Kidney glomerular epithelial cell (primary cell): ENCODE results near the gene IPO9.
"Not testable (repeated sequence)": the region's sequence is repeated elsewhere in the genome, so short reads cannot be mapped to it uniquely, and the experiment has no call there.

ENCODE experiments used
- DNase-seq: peaks from one replicate; lab custom pipeline; 2025; lab: John Stamatoyannopoulos, UW

Gene IPO9

GRCh38 chr1:201888282-201889089, 59.5 kb downstream of the IPO9 start, which contains the start of gene SHISA4:
TSS of gene SHISA4 (plus strand) at chr1:201888898. CDS start at chr1:201888995, 97 bp downstream.
- peak; percentile 60 for DNase-seq

DNA sequence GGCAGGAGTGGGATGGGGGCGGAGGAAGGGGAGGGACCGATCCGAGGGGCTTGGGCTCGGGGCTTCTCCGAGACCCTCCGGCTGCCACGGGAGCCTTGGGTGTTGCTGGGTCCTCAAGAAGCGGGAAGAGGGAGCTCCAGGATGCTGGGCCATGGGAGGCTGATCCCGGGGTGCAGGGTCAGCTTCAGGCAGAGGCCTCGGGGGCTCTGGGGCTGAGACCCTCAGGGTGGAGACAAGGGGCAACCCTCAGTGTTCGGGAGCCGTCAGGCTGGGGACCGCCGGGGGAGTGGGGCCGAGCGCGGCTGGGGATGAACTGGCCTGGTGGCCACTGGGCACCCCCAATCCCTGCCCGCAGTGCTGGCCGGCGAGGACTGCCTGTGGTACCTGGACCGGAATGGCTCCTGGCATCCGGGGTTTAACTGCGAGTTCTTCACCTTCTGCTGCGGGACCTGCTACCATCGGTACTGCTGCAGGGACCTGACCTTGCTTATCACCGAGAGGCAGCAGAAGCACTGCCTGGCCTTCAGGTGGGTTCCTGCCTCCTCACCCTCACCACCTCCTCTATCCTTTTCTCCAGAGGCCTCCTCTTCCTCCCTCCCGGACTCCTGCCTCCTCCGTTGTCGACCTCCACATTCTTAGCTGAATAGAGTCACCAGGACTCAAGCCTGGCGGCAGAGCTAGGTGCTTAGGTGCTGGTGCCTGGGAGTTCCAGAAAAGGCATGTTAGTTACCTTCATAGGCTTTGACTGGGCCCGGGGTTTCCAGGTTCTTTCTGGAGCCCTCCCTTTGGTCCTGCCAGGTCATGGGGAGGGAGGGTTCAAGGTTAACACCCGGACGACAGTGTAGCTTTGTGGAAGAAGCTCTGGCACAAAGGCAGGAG, 60.4 kb downstream of the IPO9 start:
- DNase-seq: no peak

- no peak for DNase-seq
Measured at GRCh38 chr1:201890223-201890622, 61.3 kb downstream of the IPO9 start.

DNA sequence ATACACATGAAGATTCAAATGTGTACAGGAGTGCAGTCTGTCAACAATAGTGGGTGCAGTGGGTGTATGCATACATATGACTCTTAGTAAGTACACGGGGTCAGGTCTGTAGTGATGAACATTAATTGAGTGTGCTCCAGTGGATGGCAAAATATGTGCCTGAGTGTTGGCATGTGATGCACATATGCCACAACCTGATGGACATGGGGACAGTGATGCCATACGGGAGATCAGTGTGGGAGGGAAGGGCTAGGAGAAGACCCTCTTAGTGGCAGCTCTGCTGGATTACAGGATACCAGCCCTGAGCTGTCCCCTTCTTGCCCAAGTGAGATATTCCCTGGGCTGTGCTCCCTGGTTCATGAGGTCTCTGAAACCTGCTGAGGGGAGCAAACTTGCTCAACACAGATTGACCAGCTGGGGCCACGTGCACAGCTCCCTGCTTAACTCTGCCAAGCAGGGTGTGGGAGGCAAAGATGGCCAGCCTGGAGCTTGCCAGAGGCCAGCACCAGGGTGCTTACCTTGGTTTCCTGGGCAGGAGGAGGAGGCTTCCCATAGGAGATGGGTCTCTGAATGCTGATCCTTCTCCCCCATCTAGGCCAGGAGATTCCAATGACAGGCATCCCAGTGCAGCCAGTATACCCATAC, 62.0 kb downstream of the IPO9 start:
- DNase-seq: no peak

DNA sequence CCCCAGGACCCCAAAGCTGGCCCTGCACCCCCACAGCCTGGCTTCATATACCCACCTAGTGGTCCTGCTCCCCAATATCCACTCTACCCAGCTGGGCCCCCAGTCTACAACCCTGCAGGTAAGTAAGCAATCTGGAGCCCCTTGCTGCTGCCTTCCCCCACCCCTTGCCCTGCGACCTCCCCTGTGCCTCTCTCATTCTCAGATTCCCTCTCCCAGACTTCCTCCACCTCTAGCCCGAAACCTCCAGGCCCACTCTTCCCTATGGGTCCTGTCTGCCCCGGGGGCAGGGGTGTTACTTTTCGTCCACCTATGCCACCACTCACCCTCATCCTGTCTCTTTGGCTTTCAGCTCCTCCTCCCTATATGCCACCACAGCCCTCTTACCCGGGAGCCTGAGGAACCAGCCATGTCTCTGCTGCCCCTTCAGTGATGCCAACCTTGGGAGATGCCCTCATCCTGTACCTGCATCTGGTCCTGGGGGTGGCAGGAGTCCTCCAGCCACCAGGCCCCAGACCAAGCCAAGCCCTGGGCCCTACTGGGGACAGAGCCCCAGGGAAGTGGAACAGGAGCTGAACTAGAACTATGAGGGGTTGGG, 62.6 kb downstream of the IPO9 start:
- no peak for DNase-seq

DNA sequence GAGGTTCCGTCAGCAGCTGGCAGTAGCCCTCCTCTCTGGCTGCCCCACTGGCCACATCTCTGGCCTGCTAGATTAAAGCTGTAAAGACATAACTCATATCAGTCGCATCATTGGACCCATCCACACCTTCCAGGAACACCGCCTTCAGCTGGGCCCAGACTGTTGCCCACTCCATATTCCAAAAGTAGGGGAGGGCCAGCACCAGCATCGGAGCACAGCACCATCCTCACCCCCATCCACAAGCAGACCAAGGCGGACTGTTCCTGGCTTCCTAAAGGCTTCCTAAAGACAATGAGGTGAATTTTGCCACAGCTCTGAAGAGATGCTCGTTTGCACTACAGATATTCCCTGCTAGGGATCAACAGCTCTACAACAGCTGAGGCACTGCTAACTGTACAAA, 63.3 kb downstream of the IPO9 start:
- no peak for DNase-seq

DNA sequence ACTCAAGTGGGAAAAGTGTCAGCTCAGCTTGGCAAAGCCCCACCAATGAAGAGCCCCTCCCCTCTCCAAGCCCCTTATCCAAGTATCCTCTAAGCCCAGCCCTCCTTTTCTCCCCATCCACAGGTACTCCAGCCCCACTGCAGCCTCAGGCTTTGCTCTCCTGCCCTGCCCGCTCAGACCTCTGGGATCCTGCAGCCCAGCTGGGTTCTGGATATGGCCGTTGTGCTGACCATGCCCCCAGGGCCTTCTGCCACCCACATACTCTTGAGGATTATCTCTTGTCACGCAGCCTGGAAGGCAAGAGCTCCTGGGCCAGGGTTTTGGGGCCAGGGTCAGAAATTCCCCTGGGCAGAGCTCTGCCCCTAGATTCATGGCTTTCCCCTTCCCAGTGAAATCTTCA, 64.5 kb downstream of the IPO9 start:
- no peak for DNase-seq

GRCh38 chr1:201894343-201895119, 65.6 kb downstream of the IPO9 start:
- no peak for DNase-seq

GRCh38 chr1:201895120-201895665, 66.2 kb downstream of the IPO9 start:
- DNase-seq: no peak

DNA sequence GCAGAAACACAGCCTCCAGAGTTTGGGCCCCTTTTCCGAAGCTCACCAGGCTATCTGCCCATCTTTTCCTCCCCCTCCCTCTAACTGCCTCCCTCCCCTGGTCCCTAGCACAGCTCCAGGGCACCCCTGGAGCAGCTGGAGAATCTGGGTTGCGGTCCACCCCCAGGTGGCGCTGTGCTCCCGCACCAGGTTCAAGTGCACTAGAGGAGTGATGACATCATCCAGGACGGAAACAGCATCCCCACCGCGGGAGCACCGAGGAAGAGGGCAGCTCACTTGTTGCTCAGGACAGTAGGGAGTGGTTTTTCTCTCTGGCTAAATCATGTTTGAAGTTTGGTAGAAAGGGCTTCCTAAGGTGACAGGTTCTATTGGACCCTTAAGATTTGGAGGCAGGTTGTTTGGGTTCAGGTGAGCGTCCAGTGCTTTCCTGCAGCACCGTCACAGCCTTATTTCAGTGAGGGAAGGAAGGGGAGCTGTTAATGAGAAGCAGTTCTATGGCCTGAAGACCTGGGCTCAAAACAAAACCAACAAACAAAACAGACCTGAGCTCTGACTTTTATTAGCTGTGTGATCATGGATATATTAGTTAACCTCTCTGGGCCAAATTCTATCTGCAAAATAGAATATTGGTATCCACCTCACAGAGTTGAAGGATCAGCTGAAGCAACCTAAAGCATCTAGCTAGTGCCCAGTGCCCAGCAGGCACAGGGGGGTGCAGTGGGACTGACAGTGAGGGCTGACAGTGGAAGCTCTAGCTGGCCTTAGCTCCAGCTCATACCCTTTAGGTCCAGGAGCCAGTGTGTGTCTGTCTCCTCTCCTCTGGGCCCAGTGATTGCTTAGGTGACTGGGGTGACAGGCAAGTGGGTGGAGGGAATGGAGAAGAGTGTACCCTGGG, 67.2 kb downstream of the IPO9 start:
- DNase-seq: peak; percentile 78

GRCh38 chr1:201896951-201897391, 68.0 kb downstream of the IPO9 start:
- DNase-seq: peak; percentile 32

DNA sequence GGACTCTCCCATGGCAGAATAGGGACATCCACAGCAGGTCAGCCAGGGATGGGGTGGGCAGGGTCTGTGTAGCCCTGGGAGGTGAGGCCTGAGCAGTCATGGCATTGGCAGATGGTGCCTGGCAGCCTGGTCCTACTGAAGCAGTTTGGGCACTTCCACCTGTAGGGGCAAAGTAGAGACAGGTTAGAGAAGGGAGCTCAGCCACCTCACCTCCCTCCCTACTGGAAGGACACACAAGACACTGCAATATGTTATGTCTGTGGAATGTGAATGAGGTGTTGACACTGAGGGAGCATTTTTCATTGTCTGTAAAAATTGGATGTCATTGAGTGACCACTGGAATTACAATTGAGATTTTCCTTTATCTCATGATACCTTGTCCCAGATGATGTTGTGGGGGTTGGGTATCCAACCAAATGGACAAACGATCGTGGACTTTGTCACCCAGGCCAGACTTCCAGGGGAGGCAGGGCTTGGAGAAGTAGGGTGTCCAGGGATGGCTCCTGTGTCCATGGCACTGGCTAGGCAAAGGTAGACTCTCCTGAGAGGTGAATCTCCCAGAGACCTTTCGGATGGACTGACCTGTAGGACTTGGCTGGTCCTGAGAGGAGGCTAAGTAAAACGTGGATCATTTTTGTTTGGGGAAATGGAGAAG, 69.4 kb downstream of the IPO9 start:
- no peak for DNase-seq

DNA sequence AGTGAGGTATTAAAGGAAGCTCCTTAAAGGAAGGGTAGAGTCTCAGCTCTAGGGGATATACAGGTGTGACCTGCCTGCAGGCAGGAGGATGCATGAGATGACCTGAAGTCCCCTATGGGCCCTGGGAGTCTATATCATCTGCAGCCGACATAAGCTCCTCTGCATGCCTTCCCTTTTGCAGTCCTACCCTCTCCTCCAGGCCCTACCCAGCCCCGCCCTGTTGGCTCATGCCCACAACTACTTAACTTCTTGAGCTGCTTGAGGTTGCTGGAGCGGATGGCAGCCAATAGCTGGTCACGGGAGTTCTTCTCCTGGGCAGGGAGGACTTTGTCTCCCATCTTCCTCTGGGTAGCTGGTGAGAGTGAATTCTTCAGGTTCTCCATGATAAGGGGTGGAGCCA, 70.0 kb downstream of the IPO9 start:
- DNase-seq: no peak

- DNase-seq: no peak
Measured at GRCh38 chr1:201899683-201900429, 70.9 kb downstream of the IPO9 start.

- DNase-seq: no peak
Measured at GRCh38 chr1:201900476-201900875, 71.5 kb downstream of the IPO9 start.

DNA sequence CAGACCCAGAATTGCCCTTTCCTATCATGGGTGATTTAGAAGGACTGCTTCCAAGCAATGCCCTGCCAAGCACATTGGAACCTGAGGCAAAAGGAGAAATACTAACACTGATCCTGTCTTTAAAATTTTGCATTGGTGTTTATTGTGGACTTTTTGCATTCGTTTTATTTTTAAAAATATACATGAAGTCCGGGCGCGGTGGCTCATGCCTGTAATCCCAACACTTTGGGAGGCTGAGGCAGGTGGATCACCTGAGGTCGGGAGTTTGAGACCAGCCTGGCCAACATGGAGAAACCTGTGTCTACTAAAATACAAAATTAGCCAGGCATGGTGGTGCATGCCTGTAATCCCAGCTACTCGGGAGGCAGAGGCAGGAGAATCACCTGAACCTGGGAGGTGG, 72.1 kb downstream of the IPO9 start:
- DNase-seq: not testable (repeated sequence)

DNA sequence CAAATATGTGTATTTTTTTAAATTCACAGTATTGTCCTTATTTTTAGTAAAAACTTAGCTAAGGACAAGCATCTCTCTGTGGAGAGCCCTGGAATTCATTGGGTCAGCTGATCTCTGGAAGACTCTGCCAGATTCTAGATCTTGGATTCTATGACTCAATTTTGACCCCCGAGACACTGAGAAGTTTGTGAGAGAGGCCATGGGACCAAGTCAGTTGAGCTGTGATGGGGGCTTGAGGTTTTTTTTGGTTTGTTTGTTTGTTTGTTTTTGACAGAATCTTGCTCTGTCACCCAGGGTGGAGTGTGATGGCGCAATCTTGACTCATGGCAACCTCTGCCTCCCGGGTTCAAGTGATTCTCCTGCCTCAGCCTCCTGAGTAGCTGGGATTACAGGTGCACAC, 73.2 kb downstream of the IPO9 start:
- DNase-seq: no peak

GRCh38 chr1:201903135-201903534, 74.2 kb downstream of the IPO9 start:
- no peak for DNase-seq

DNA sequence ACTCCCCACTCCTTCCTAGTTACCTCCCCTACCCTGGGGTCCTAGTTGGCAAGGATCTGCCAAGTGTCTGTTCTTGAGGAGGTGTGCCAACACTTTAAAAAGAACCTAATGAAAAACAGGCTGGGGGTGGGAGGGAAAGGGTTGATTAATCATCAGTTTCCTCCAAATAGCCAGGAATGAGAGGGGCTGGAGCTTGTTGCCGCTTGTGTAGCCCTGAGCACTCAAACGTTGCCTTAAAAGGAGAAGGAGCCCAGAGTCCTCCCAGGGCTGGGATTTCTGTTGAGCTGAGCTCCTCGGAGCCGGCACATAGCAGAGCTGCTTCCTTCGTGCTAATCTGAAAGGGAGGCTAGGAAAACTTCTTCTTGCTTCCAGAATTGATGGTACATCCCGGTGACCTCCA, 75.6 kb downstream of the IPO9 start:
- DNase-seq: peak; percentile 76
